Iris pigment epithelial cell (primary cell): ENCODE results near the gene NXPH4.

Experiments used
- DNase-seq: peaks from one replicate; pipeline ENCODE4 v3.0.0-alpha.2; 2011; ENCODE audit warnings: low read depth

NXPH4 gene

DNA sequence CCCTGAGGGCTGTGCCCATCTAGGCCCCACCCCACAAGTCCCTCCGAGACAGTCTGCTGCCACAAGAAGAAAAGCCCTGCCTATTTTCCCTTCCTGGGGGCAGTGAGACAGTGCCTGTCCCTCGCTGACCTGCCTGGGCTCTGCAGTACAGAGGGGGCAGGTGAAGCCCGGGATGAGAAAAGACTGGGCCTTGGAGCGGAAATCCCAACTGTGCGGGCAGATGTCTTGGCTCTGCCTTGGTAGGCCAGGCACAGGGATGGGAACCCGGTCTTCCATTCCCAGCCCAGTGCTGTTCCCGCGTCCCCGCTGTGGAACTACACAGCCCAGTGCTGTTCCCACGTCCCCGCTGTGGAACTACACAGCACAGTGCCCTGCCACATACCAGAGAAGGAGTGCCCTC is 12.8 kb upstream of the NXPH4 start:
- no peak for DNase-seq

DNA sequence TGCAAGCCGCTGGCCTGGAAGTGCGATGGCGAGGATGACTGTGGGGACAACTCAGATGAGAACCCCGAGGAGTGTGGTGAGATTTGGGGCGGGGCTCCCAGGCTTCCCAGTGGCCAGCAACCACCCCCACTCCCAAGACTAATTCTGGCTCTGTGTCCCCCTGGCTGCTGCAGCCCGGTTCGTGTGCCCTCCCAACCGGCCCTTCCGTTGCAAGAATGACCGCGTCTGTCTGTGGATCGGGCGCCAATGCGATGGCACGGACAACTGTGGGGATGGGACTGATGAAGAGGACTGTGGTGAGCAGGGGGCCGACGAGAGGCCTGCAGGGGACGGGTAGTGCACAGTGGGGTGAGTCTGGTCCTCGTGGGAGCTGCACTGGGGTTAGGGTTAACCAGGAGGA is 12.1 kb upstream of the NXPH4 start:
- no peak for DNase-seq

DNA sequence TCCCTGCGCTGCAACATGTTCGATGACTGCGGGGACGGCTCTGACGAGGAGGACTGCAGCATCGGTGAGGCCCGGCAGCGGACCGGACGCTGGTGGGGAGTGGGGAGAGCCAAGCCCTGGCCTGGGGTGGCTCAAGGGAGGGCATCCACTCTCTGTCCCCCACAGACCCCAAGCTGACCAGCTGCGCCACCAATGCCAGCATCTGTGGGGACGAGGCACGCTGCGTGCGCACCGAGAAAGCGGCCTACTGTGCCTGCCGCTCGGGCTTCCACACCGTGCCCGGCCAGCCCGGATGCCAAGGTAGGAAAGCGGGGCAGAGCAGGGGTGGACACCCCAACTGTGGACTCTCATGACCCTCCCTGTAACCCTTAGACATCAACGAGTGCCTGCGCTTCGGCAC is 11.4 kb upstream of the NXPH4 start:
- no peak for DNase-seq

DNA sequence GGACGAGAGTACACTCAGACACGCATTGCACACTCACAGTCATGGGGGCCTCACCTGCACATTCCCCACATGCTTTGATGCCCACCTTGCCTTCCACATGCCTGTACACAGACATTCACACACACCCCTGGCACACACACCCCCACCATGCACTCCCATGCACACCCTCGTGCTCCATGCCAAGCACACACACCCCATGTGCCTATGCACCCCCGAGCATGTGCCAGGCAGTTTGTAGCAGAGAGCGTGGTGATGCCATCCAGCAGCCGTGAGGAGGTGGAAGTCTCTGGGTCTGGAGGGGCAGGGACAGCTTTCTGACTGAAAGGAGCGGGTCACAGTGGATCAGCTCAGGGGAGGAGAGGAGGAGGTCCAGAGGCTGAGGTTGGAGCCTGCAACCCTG is 10.7 kb upstream of the NXPH4 start:
- DNase-seq, result no peak

DNA sequence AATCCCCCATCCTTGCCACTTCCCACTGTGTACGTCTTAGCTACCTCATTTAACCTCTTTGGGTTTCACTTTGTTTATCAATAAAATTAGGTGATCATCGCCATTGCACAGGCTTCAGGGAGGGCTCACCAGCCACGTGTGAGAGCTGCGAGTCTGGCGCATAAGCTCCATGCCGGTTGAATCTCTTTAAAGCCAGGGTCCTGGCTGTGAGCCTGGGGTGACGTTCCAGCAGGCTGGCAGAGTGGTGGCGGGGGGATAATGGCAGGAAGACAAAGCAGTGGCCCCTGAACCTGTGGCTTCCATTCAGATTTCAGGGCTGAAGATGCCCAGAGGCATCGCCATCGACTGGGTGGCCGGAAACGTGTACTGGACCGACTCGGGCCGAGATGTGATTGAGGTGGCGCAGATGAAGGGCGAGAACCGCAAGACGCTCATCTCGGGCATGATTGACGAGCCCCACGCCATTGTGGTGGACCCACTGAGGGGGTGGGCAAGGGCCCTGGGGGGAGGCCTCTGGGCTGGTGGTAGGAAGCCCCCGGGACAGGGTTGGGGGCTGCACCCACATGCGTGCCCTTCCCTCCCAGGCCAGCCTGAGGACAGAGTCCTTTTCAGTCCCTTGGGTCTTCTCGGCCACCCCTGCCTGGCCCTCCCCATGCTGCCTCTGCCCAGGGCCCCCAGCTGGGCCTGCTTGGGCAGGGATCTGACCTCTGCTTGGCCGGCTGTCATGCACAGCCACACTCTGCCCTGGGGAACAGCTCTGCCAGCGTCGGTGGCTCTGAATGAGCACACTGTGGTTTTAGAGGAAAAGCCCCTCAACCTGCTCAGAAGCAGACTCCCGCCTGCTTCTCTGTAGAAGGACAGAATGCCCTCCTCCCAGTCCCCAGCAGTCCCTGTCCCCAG is 8.6 kb upstream of the NXPH4 start:
- DNase-seq, result no peak

DNA sequence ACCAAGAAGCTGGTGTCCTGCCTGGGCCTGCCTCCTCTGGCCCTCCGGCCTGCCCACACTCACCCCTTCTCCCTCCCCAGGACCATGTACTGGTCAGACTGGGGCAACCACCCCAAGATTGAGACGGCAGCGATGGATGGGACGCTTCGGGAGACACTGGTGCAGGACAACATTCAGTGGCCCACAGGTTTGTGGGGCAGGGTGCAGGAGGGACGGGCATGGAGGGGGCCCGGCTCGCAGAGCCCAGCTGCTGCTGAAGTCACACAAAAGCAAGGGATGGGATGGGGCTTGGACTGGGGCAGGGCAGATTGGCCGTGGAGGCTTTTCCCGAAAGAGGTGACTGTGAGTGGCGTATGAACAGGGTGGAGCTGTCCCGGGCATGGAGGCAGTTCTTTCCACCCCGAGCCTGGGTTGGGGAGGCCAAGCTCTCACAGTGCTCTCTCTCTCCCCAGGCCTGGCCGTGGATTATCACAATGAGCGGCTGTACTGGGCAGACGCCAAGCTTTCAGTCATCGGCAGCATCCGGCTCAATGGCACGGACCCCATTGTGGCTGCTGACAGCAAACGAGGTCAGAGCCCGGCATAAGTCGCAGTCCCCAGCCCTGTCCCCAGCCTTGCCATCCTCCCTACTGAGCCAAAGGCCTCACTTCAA is 7.8 kb upstream of the NXPH4 start:
- DNase-seq, result no peak

DNA sequence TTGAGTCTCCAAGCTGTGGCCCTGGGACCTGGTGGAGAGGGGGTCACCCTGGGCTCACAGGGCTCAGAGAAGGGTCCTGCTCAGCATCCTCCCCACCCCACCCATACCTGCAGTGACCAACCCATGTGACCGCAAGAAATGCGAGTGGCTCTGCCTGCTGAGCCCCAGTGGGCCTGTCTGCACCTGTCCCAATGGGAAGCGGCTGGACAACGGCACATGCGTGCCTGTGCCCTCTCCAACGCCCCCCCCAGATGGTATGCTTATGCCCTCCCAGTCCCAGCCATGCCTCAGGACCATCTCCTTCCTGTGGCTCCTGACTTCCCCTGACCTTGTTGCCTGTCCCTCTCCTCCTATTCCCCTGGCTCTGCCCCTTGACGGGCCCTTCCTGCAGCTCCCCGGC is 6.7 kb upstream of the NXPH4 start:
- DNase-seq, result no peak

DNA sequence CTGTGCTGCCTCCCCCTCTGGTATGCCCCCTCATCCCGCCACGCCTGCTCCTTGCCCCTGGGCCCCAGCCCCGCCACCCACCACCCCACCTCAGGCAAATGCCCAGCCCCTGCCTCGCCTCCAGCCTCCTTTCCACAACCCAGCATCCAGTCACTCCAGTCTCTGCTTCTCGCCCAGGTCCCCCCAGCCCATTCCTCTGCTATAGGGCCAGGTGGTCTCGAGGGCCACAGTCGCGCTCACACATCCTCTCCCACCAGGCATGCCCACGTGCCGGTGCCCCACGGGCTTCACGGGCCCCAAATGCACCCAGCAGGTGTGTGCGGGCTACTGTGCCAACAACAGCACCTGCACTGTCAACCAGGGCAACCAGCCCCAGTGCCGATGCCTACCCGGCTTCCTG is 6.1 kb upstream of the NXPH4 start:
- no peak for DNase-seq

DNA sequence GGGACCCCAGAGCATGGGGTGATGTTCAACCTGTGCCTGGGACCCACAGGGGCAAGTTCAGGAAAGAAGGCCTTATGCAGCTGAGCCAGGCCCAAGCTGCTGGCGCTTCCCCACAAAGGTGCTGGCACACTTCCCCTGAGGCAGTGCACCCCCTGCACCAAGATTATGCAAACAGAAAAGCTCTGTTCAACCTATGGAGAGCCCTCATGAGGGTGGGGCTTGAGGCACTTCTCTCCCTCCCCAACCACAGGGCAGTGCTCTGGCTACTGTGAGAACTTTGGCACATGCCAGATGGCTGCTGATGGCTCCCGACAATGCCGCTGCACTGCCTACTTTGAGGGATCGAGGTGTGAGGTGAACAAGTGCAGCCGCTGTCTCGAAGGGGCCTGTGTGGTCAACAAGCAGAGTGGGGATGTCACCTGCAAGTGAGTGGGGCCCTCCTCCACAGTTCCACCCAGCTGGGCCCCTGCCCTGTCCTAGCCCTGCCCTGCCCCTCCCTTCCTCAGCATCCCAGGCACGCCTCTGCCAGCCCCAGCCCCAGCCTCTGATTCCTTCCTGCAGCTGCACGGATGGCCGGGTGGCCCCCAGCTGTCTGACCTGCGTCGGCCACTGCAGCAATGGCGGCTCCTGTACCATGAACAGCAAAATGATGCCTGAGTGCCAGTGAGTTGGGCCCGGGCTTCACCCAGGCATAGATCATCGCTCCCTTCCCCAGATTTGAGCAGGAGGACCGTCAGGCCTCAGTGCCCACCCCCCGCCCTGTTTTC is 5.5 kb upstream of the NXPH4 start:
- no peak for DNase-seq

DNA sequence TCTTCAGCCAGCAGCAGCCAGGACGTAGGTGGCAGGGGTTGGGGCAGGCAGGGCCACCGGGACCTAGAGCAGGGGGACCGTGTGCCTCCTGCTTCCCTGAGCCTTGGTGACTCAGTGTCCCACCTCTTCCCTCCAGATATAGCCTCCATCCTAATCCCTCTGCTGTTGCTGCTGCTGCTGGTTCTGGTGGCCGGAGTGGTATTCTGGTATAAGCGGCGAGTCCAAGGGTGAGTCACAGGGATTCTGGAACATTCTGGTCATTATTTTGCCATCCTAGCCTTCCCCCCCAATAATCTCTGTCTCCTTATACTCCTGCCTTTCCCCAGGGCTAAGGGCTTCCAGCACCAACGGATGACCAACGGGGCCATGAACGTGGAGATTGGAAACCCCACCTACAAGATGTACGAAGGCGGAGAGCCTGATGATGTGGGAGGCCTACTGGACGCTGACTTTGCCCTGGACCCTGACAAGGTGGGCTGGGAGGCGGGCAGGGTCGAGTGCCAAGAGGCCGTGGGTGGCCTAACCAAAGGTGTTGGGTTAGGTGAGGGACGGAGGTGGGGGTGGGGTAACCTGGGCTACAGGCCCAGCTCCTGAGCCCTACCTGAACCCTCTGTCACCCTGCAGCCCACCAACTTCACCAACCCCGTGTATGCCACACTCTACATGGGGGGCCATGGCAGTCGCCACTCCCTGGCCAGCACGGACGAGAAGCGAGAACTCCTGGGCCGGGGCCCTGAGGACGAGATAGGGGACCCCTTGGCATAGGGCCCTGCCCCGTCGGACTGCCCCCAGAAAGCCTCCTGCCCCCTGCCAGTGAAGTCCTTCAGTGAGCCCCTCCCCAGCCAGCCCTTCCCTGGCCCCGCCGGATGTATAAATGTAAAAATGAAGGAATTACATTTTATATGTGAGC is 4.5 kb upstream of the NXPH4 start:
- DNase-seq, result no peak

DNA sequence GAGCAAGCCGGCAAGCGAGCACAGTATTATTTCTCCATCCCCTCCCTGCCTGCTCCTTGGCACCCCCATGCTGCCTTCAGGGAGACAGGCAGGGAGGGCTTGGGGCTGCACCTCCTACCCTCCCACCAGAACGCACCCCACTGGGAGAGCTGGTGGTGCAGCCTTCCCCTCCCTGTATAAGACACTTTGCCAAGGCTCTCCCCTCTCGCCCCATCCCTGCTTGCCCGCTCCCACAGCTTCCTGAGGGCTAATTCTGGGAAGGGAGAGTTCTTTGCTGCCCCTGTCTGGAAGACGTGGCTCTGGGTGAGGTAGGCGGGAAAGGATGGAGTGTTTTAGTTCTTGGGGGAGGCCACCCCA is 3.9 kb upstream of the NXPH4 start:
- DNase-seq, result no peak

DNA sequence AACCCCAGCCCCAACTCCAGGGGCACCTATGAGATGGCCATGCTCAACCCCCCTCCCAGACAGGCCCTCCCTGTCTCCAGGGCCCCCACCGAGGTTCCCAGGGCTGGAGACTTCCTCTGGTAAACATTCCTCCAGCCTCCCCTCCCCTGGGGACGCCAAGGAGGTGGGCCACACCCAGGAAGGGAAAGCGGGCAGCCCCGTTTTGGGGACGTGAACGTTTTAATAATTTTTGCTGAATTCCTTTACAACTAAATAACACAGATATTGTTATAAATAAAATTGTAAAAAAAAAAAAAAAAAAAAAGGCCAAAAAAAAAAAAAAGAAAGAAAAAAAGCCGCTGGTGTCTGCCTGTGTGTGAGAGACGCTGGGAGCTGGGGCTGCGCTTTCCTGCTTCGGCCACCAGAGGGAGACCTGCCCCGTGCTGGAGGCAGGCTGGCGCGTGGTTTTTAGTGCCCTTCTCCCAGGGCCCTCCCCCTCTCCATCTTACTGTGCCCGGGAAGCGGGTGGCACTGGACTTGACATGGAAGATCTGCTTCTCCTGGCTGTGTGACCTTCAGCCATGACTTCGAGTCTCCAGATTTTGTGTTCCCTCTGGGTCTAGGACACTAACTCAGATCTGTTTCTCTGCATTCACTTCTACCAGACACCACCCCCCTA is 3.4 kb upstream of the NXPH4 start:
- peak; percentile 74 for DNase-seq

DNA sequence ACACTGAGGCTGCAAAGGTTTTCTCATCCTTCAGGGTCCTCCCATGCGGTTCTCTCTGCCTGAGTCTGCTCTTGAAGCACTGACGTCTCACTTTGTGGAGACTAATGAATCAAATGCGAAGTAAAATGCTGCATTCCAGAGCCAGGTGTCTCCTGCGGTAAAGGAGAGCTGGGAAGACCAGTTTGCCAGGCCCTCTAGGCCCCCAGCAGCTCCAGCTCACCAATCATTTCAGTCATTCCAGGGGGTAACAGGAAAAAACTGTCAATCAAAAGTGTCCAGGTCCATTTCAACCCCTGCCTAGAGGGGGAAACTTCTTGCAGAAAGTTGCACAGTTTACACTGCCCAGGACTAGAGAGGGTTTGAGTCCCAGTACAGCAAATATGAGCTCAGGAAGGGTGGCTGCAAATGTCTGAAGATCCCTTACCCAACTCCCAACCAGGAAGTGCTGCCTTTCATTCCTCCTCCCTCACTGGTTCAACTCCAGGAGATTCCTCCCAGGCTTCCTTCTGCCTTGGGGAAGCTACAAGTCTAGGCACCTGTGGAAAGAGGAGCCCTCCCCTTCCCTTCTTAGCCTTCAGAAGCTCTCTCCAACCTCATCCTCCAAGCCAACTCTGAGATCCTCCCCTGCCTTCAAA is 2.7 kb upstream of the NXPH4 start:
- no peak for DNase-seq

DNA sequence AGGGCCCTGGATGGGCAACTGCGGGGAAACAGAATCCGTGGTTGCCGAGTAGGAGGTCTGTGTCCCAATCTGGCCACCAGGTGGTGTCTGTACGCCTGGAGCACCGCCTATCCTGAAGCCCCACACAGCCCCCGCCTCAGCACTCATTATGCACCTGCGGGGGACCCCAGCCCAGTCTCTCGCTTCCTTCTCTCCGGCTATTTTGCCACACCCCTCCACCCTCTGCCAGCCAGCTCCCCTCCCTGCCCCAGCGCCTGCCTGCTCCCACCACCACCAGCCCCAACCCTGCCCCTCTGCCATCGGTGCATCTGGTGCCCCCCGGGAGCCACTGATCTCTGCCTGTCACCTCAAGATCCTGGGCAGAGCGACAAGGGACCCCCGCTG is 2.2 kb upstream of the NXPH4 start:
- peak; percentile 42 for DNase-seq

DNA sequence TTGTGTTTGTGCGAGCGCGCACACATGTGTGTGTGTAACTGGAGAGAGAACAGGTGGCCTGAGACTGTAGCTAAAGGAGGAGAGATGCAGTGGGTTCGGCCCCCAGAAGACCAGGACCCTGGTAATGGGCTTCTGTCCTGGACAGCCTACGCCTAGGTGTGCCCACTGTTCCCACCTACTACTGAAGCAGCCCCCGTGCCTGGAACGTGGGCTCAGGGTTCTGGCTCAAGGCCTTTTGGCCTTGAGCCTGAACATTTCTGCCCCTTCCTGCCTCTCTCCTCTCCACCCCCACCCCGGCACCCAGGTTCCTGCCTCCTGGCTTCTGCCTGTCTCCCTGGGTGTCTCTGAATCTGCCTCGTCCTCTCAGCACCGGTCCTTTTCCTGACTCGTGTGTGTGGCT is 1.5 kb upstream of the NXPH4 start:
- no peak for DNase-seq

DNA sequence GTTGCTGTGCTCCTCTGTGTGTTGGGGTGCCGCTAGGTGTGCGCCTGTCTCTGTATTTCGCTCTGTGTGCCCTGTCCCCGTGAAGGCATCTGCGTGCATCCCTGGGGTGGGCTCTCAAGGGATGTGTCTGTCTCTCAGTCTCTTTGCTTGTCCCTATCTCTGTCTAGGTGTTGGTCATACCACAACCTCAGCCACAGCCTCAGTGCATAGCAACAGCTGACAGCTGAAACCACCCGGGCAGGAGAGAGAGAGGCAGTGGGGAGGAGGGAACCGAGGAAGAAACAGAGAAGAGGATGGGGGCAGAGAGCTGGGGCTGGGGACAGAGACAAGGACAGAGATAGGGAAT is 953 bp upstream of the NXPH4 start:
- DNase-seq, result peak; percentile 34

DNA sequence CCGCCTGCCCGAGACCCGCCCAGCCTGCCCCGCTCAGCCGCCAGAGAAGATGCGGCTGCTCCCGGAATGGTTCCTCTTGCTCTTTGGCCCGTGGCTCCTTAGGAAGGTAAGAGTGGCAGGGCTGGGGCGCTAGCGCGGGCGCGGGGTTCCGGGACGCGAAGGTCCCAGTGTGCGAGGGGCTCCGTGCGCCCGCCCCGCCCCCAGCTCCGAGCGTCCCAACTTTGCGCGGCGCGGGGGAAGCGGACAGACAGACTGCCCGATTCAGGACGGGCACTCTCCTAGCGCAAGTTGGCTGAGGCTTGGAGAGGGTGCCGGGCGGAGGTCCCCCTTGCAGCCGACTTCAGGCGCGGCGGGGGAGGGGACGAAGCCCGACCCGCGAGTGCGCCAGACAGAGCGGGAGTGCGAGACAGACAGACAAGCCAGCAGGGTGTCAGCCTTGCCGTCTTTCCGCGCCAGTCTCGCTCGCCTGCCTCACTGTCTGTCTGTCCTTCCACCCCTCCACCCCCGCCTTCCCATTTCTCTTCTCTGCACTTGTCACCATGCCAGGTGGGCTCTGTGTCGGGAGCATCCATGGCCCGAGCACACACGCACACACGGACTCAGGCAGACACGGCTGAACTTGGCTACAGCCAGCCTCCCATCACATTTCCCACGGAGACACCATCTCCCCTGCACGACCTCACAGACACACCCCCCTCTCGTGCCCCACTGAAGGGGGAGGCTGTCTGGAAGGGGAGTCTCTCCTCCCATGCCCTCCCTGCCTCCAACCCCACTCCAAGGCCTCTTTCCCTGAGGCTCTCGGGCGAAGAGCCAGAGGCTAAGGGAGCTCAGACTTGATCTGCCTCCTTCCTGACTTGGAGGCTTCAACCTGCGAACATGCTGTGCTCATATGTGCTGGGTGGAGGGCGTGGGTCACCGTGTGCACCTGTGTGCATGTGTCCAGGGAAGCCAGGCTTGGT is 606 bp downstream of the NXPH4 start:
- DNase-seq, result peak; percentile 14

DNA sequence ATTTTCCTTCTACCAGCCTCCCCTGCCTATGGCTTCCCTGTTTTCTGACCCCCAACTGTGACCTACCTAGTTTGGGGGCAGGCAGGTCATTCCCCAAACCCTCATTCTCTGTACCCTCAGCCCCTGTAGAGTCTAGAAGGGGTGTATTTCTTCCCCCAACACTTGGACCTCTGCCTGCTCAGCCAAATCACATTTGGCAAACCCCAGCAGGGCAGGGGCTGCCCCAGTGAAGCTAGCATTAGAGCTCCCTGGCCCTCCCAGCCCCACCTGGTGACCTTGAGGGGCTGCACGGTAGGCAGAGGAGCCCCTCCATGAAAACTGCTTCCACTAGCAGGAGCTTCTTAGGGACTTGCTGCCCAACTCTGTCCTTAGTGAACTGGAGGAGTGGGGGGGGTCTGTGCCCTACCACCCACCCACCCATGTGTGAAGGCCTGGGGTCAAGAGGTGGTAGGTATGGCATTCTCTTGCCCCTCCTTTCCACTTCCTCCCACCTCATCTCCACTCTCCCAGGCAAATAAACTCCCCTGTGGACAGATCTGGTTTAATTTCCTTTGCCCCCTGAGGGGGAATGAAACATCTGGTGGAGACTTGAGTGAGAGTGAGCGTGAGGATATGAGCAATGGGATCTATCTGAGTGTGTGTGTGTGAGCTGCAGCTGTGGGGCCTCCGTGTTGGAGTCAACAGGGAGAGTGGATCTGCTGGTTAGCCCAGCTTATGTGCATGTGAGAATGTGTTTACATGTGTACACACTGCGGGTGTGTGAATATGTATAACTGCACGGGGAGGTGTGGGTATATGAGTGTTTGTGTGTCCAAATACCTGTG is 1.6 kb downstream of the NXPH4 start:
- DNase-seq, result no peak
